Measurements from ENCODE around the gene TLX1.

- TF ChIP-seq, protein P1, sequence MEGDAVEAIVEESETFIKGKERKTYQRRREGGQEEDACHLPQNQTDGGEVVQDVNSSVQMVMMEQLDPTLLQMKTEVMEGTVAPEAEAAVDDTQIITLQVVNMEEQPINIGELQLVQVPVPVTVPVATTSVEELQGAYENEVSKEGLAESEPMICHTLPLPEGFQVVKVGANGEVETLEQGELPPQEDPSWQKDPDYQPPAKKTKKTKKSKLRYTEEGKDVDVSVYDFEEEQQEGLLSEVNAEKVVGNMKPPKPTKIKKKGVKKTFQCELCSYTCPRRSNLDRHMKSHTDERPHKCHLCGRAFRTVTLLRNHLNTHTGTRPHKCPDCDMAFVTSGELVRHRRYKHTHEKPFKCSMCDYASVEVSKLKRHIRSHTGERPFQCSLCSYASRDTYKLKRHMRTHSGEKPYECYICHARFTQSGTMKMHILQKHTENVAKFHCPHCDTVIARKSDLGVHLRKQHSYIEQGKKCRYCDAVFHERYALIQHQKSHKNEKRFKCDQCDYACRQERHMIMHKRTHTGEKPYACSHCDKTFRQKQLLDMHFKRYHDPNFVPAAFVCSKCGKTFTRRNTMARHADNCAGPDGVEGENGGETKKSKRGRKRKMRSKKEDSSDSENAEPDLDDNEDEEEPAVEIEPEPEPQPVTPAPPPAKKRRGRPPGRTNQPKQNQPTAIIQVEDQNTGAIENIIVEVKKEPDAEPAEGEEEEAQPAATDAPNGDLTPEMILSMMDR (IDR thresholded peaks at IDR 0.05; ENCODE audit: insufficient read depth, low read length, poor library complexity, severe bottlenecking), result no peak
- TF ChIP-seq EZH2phosphoT487 (conservative IDR thresholded peaks at IDR 0.05; ENCODE audit: low read length), result no peak
Observed at GRCh38 chr10:101089520-101090299, 41.4 kb upstream of the TLX1 start.

Data from SU-DHL-6 (cell line).